Right cardiac atrium (tissue), 5 donors: Measurements from ENCODE around the gene POLG. TPM values are rescaled to one million over a fixed set of nuclear protein-coding genes. Genes with fewer than 3 reads are reported as not detected.

Experiments used
- ATAC-seq, 2 donors: fragments of 200-7000 bp; cut with Tn5 transposase; one replicate each; pipeline versions ENCODE4 v1.8.0 to v1.9.1; 2020; ENCODE audit warnings: moderate library complexity in 2 of 2, mild to moderate bottlenecking in 1 of 2
- DNase-seq, 3 donors: peaks; one replicate each; pipeline ENCODE4 v3.0.0-alpha.2; 2020
- H3K27ac ChIP-seq: one replicate; pipeline ENCODE4 v1.5.1; 2013; ENCODE audit warnings: mild to moderate bottlenecking, low read length, control low read depth, moderate library complexity
- H3K27me3 ChIP-seq: one replicate; pipeline ENCODE4 v1.6.1; 2013; ENCODE audit not compliant: control insufficient read depth, insufficient read depth
- H3K4me1 ChIP-seq: one replicate; pipeline ENCODE4 v1.6.1; 2013; ENCODE audit warnings: low read length; ENCODE audit not compliant: control insufficient read depth, insufficient read depth
- H3K4me3 ChIP-seq: one replicate; pipeline ENCODE4 v1.5.1; 2013; ENCODE audit warnings: low read length, control low read depth
- H3K9me3 ChIP-seq: one replicate; pipeline ENCODE4 v1.6.1; 2013; ENCODE audit warnings: low read length; ENCODE audit not compliant: control insufficient read depth
- WGBS: extraction: QIAGEN DNeasy Blood & Tissue Kit; methylation state at CpG from one replicate; pipeline ENCODE4 v1.1.7; 2013; 5-methylcytosine and 5-hydroxymethylcytosine counted together
- intact Hi-C, 4 donors: fragments of 100-400 bp; cut with DNase I; formaldehyde crosslinking; loops; one replicate each; pipeline versions ENCODE4 v1.11.0 to v1.14.0; 2022 to 2023
- polyA plus RNA-seq: library from polyadenylated mRNA; stranded (reverse); fragments of 200-250 nt; gene quantifications from one replicate; pipeline ENCODE4 v1.2.3, GENCODE V29; 2013
- total RNA-seq, 4 donors: library from RNA; stranded (reverse); fragmentation: NEBNext Ultra II Directional; extraction: Animal tissue kit (Norgen Biotek cat#: 25700); gene quantifications; one replicate each; pipeline ENCODE4 v1.2.1, GENCODE V29; 2021
- donor health status: healthy with polysubstance abuse.
- donor health status: DM: no; HTN: yes; CAD: no.
- donor health status: DM: no; HTN: no; CAD: no.
- donor health status: DM: no; HTN: yes; CAD: no; lungs with severe emphysema.
- donor health status: DM: yes; HTN: yes; CAD: no.

POLG gene
- total and polyA plus RNA-seq, 5 donors: 26.0 to 34.8 (median 33.1) TPM

DNA sequence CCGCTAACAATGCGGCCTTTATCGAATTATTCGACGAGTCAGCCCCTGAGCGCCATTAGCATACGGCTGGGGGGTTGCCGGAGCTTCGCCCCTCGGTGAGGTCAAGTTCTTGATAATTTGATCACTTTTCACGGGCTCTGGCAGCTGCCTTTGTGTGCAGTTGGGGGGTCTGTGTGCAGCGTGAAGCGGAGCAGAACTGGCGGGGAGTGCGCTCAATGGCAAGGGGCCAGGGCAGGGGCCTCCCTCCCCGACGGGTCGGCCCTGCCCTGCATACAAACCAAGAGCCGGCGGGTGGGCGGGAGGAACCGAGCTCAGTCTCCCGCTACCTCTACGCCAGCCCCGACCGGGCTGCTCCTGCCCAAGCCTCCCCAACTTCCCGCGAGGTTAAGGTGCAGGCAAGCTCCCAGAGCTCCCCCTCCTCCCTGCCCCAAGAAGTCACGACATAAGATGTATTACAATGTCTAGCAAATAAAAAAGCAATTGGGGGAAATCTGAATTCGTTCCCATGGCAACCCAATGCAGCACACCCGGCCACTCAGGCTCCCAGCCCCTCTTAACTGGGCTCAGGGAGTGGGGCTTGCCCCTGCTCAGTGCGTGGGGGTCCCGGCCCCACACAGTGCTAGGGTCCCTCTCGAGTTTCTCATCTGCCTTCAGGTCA, 34.1 kb upstream of the POLG start:
- intact Hi-C loops: no loop called here
- no peaks in the 10 kb centered on the region for H3K9me3 ChIP-seq
- ATAC-seq (no peak), DNase-seq (no peak)
- H3K4me1 ChIP-seq: no peaks in the 10 kb centered on the region
- no peak overlapping the region for H3K4me3 ChIP-seq
- 2% methylated on average over 34 of the region's 34 CpGs for WGBS
- peaks cover 4% of the 10 kb centered on the region for H3K27me3 ChIP-seq
- no peak overlapping the region for H3K27ac ChIP-seq

- Histone ChIP-seq H3K9me3 (no peaks in the 10 kb centered on the region), H3K4me1 (no peaks in the 10 kb centered on the region), H3K4me3 (no peak overlapping the region), H3K27ac (no peak overlapping the region), H3K27me3 (no peaks in the 10 kb centered on the region)
- DNase-seq (peak in 1 of 3 donors; percentile 67), ATAC-seq (peak in 1 of 2 donors; percentile 32)
- 3% methylated on average over 90 of the region's 90 CpGs for WGBS
- intact Hi-C loops: no loop called here
Observed at GRCh38 chr15:89367485-89368451, 33.1 kb upstream of the POLG start.

DNA sequence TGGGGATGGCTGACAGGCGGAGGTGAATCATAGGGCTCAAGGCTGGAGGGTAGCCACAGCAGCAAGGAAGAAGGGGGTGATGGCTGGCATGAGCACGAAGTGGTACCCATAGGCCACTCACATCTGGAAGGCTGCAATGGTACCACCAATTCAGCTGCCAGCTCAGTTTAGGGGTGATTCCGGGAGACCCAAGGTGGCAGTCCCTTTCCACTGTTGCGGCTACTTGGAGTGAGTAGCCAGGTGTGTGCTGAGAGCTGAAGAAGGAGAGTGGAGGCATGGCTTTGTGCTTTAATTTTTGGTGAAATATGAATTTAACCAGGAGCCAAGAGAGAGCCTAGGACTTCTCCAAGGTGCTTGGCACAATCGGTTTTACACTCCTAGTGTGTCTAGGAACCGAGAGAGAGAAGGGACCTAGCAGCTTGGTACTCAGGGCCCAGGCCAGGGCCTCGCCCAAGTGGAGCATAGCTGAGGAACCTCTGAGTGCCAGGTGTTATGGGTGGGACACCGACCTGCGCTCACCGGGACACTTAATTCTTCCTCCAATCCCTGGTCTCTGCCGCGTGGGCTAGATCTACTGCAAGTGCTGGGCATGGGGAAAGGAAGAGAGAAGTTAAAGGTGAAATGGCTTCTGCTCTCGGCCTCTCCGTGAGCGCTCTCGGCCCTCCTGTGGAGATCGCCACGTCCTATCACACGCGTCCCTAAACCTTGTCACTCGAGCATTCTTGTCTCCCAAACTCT, 32.2 kb upstream of the POLG start:
- intact Hi-C loops: no loop called here
- Histone ChIP-seq H3K9me3 (no peaks in the 10 kb centered on the region), H3K27me3 (no peaks in the 10 kb centered on the region), H3K4me1 (no peaks in the 10 kb centered on the region), H3K4me3 (no peak overlapping the region), H3K27ac (no peak overlapping the region)
- WGBS: 14% methylated on average over 21 of the region's 21 CpGs
- no peak for ATAC-seq
- DNase-seq: no peak

- DNase-seq (no peak), ATAC-seq (no peak)
- Histone ChIP-seq H3K27ac (no peak overlapping the region), H3K4me1 (no peaks in the 10 kb centered on the region), H3K27me3 (no peaks in the 10 kb centered on the region), H3K4me3 (no peak overlapping the region), H3K9me3 (no peaks in the 10 kb centered on the region)
- 9% methylated on average over 22 of the region's 22 CpGs for WGBS
- intact Hi-C loops: no loop called here
Observed at GRCh38 chr15:89365462-89366065, 30.9 kb upstream of the POLG start.

DNA sequence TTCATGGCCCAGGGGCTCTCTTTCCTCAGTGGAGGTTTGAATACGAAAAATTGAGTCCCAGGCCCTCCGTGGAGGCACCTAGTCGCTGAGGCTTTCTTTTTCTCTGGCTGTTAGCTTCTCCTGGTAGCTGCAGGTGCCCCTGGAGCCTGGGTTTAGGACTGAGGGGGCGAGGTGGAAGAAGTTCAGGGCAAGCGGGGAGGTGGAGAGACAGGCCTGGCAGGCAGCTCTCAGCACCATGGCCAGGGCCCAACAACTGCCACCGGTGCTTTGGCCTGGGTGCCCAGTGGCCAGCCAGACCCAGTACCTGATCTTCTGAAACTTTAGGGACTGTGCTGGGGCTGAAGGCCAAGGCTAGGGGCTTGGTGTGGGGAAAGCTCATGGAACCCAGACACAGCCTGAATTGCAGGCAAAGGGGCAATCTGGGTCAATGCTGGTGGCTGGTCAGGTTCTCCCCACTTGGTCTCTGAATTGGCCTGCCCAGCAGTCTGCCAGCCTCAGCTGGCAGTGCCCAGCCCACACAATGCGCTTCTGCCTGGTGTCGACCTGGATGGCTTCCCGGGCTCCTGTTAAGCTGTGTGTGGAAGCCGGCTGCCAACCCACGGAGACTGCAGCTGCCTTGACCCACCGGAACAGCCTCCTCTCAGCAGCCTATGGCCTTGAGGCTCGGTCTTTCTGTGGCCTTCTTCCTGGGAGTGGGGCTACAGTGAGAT, 30.3 kb upstream of the POLG start:
- Histone ChIP-seq H3K4me3 (no peak overlapping the region), H3K27ac (no peak overlapping the region), H3K9me3 (no peaks in the 10 kb centered on the region), H3K4me1 (no peaks in the 10 kb centered on the region), H3K27me3 (no peaks in the 10 kb centered on the region)
- 22% methylated on average over 13 of the region's 13 CpGs for WGBS
- no peak for DNase-seq
- intact Hi-C loops: no loop called here
- no peak for ATAC-seq

- no peak for DNase-seq
- Histone ChIP-seq H3K4me1 (no peaks in the 10 kb centered on the region), H3K27ac (no peak overlapping the region), H3K9me3 (no peaks in the 10 kb centered on the region), H3K4me3 (no peak overlapping the region), H3K27me3 (no peaks in the 10 kb centered on the region)
- ATAC-seq: no peak
- 12% methylated on average over 6 of the region's 6 CpGs for WGBS
- intact Hi-C loops: no loop called here
Observed at GRCh38 chr15:89364341-89364740, 29.7 kb upstream of the POLG start.

DNA sequence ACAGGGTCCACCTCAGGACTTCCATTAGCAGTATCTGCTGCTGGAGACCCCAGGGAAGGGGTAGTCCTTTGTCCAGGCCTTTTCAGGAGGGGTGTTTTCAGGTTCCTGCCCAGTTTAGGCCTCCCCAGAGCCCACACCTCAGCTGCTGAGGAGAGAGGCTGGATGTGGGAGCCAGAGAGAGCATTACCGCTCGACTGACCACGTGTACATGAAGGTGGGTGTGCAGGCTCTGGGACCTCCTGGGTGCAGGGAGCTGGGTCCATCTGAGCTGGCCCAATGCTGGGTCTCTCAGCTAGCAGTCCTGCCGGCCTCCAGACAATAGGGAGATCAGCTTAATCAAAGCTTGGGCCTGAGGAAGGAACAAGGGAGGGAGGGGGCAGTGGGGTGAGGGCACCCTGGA, 29.1 kb upstream of the POLG start:
- WGBS: 14% methylated on average over 4 of the region's 4 CpGs
- ATAC-seq: no peak
- Histone ChIP-seq H3K27ac (no peak overlapping the region), H3K4me1 (no peaks in the 10 kb centered on the region), H3K4me3 (no peak overlapping the region), H3K27me3 (no peaks in the 10 kb centered on the region), H3K9me3 (no peaks in the 10 kb centered on the region)
- intact Hi-C loops: no loop called here
- DNase-seq: no peak

GRCh38 chr15:89363133-89363532, 28.5 kb upstream of the POLG start:
- Histone ChIP-seq H3K27me3 (no peaks in the 10 kb centered on the region), H3K4me1 (no peaks in the 10 kb centered on the region), H3K4me3 (no peak overlapping the region), H3K27ac (no peak overlapping the region), H3K9me3 (no peaks in the 10 kb centered on the region)
- ATAC-seq (no peak), DNase-seq (no peak)
- intact Hi-C loops: no loop called here
- WGBS: 8% methylated on average over 6 of the region's 6 CpGs

DNA sequence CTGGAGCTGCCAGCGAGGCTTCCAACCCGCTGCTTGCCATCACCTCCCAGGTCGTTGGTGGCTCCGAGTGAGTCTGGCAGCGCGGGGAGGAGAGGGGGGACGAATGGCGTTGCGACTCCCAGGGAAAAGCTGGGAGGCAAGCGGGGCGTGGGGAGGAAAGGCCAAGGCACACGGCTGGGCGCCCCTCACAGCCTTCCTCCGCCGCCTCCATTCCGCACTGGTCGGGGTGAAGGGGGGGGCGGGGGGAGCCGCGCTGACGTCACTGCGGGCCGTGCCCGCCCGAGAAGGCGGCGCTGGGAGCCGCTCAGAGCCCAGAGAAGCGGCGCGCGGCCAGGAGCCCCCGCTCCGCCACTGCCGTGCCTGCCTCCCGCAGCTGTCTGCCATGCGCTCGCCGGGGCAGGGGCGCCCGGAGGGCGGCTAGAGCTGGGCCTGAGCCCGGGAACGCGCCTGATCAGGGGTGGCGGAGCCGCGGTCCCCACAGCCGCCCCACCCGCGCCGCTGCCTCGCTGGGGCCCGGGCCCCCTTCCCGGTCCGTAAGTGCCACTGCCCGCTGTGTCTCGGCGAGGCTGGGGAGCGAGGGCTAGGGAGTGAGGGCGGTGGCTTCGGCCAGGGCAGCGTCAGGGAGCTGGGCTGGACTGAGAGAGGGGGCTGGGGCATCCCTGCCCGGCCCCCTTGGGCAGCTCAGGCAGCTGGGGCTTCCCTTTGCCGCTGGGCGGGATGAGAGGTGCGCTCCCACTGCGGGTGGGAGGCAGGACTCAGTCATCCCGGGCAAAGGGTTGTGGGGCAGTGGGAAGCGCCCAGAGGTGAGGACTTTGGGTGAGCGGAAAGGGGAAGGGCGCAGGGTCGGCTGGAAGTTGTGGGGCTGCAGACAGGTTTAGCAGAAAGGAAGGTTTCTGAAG, 27.8 kb upstream of the POLG start:
- Histone ChIP-seq H3K4me1 (no peaks in the 10 kb centered on the region), H3K4me3 (no peak overlapping the region), H3K9me3 (no peaks in the 10 kb centered on the region), H3K27ac (no peak overlapping the region), H3K27me3 (no peaks in the 10 kb centered on the region)
- WGBS: 3% methylated on average over 73 of the region's 73 CpGs
- intact Hi-C loops: no loop called here
- ATAC-seq (no peak), DNase-seq (no peak)
